Progenitor cell of endocrine pancreas (in vitro differentiated cells): ENCODE results near the gene C20orf144. TPM values are rescaled to one million over a fixed set of nuclear protein-coding genes. Genes with fewer than 3 reads are reported as not detected.
"Not testable (repeated sequence)": the region's sequence is repeated elsewhere in the genome, so short reads cannot be mapped to it uniquely, and the experiment has no call there.

Experiments
- DNase-seq: peaks from one replicate; pipeline ENCODE4 v3.0.0; 2021; ENCODE audit warnings: low spot score; ENCODE audit not compliant: unreplicated experiment
- H3K27ac Mint-ChIP-seq: 2 replicates; pipeline ENCODE4 v1.8.0; 2021; ENCODE audit warnings: mild to moderate bottlenecking, moderate library complexity, mixed read lengths
- H3K27me3 Mint-ChIP-seq: 2 replicates; pipeline ENCODE4 v1.8.0; 2021; ENCODE audit warnings: mixed read lengths
- H3K36me3 Mint-ChIP-seq: 2 replicates; pipeline ENCODE4 v1.8.0; 2022; ENCODE audit warnings: mixed read lengths; ENCODE audit not compliant: insufficient read depth
- H3K4me1 Mint-ChIP-seq: 2 replicates; pipeline ENCODE4 v1.8.0; 2021; ENCODE audit warnings: low read depth, mixed read lengths
- H3K4me3 Mint-ChIP-seq: 2 replicates; pipeline ENCODE4 v1.8.0; 2021; ENCODE audit warnings: low read depth, mild to moderate bottlenecking, moderate library complexity, mixed read lengths
- H3K9me3 Mint-ChIP-seq: 2 replicates; pipeline ENCODE4 v1.8.0; 2021; ENCODE audit warnings: low read depth, mixed read lengths
- CTCF ChIP-seq: fragments of 200-600 bp; sonication (generic); IDR thresholded peaks from one replicate; pipeline ENCODE4 v1.5.0; 2021; ENCODE audit warnings: antibody characterized with exemption, mild to moderate bottlenecking; ENCODE audit not compliant: unreplicated experiment
- total RNA-seq: library from RNA; stranded (reverse); gene quantifications from 2 replicates; pipeline ENCODE4 v1.2.1, GENCODE V29; 2021

Gene C20orf144
- total RNA-seq, 1 donor from 2014 or later, result not detected

- Mint-ChIP-seq H3K4me1 (peaks cover 19% of the 10 kb centered on the region), H3K27me3 (no peaks in the 10 kb centered on the region), H3K4me3 (no peak overlapping the region), H3K36me3 (peaks cover 25% of the 10 kb centered on the region), H3K27ac (no peak overlapping the region), H3K9me3 (no peaks in the 10 kb centered on the region)
- no peak for TF ChIP-seq CTCF
- no peak for DNase-seq
Observed at GRCh38 chr20:33646191-33646590, 15.9 kb upstream of the C20orf144 start.

- not testable (repeated sequence) for H3K4me3 Mint-ChIP-seq, DNase-seq, H3K9me3 Mint-ChIP-seq, H3K27ac Mint-ChIP-seq, H3K27me3 Mint-ChIP-seq
- Mint-ChIP-seq H3K36me3 (peaks cover 21% of the 10 kb centered on the region), H3K4me1 (peaks cover 28% of the 10 kb centered on the region)
Observed at GRCh38 chr20:33646959-33647602, 15.0 kb upstream of the C20orf144 start.

- no peaks in the 10 kb centered on the region for H3K27me3 Mint-ChIP-seq
- peaks cover 20% of the 10 kb centered on the region for H3K36me3 Mint-ChIP-seq
- H3K4me1 Mint-ChIP-seq, result peaks cover 34% of the 10 kb centered on the region
- no peak overlapping the region for H3K27ac Mint-ChIP-seq
- no peaks in the 10 kb centered on the region for H3K9me3 Mint-ChIP-seq
- H3K4me3 Mint-ChIP-seq, result no peak overlapping the region
- no peak for DNase-seq
- TF ChIP-seq CTCF, result no peak
Observed at GRCh38 chr20:33647603-33648395, 14.3 kb upstream of the C20orf144 start.

GRCh38 chr20:33648396-33649004 lies 13.6 kb upstream of the C20orf144 start:
- Mint-ChIP-seq H3K4me3 (no peak overlapping the region), H3K36me3 (peaks cover 20% of the 10 kb centered on the region), H3K27me3 (no peaks in the 10 kb centered on the region), H3K4me1 (peaks cover 41% of the 10 kb centered on the region), H3K9me3 (no peaks in the 10 kb centered on the region), H3K27ac (no peak overlapping the region)
- no peak for TF ChIP-seq CTCF
- no peak for DNase-seq

- Mint-ChIP-seq H3K9me3 (no peaks in the 10 kb centered on the region), H3K27ac (peak overlapping the region; percentile 84), H3K36me3 (peaks cover 18% of the 10 kb centered on the region), H3K4me3 (no peak overlapping the region), H3K27me3 (no peaks in the 10 kb centered on the region), H3K4me1 (peaks cover 49% of the 10 kb centered on the region)
- TF ChIP-seq CTCF, result no peak
- DNase-seq, result no peak
Observed at GRCh38 chr20:33649201-33649681, 12.9 kb upstream of the C20orf144 start.
